Measurements from ENCODE around the gene SSR1.
"Not testable (repeated sequence)": the region's sequence is repeated elsewhere in the genome, so short reads cannot be mapped to it uniquely, and the experiment has no call there.

DNA sequence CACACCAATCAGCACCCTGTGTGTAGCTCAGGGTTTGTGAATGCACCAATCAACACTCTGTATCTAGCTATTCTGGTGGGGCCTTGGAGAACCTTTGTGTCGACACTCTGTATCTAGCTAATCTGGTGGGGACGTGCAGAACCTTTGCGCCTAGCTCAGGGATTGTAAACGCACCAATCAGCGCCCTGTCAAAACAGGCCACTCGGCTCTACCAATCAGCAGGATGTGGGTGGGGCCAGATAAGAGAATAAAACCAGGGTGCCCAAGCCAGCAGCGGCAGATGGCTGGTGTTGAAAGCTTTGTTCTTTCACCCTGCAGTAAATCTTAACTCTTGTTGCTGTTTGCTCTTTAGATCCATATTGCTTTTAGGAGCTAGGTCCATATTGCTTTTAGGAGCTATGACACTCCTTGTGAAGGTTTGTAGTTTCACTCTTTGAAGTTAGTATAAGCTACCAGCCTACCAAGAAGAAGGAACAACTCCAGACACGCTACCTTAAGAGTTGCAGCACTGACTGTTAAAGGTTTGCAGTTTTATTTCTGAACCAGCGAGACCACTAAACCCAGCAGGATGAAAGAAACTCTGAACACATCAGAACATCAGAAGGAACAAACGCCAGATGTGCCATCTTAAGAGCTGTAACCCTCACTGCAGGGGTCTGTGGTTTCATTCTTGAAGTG is 31.9 kb upstream of the SSR1 start:
- TF ChIP-seq, protein P1, sequence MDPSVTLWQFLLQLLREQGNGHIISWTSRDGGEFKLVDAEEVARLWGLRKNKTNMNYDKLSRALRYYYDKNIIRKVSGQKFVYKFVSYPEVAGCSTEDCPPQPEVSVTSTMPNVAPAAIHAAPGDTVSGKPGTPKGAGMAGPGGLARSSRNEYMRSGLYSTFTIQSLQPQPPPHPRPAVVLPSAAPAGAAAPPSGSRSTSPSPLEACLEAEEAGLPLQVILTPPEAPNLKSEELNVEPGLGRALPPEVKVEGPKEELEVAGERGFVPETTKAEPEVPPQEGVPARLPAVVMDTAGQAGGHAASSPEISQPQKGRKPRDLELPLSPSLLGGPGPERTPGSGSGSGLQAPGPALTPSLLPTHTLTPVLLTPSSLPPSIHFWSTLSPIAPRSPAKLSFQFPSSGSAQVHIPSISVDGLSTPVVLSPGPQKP (CRISPR knock-in tag; IDR thresholded peaks at IDR 0.05) = not testable (repeated sequence)
- TF ChIP-seq NFIC (IDR thresholded peaks at IDR 0.05); CBFB (CRISPR knock-in tag; IDR thresholded peaks at IDR 0.05); ZNF644 (tag; IDR thresholded peaks at IDR 0.05; ENCODE audit: low read depth); MCM2 (IDR thresholded peaks at IDR 0.05; ENCODE audit: low read depth); TAF1 (IDR thresholded peaks at IDR 0.05; ENCODE audit: control insufficient read depth, extremely low read depth, insufficient read depth, low read length, severe bottlenecking); BACH1 (tag; IDR thresholded peaks at IDR 0.05); POLR2A (conservative IDR thresholded peaks at IDR 0.05): not testable (repeated sequence)
- TF ChIP-seq, protein P2, sequence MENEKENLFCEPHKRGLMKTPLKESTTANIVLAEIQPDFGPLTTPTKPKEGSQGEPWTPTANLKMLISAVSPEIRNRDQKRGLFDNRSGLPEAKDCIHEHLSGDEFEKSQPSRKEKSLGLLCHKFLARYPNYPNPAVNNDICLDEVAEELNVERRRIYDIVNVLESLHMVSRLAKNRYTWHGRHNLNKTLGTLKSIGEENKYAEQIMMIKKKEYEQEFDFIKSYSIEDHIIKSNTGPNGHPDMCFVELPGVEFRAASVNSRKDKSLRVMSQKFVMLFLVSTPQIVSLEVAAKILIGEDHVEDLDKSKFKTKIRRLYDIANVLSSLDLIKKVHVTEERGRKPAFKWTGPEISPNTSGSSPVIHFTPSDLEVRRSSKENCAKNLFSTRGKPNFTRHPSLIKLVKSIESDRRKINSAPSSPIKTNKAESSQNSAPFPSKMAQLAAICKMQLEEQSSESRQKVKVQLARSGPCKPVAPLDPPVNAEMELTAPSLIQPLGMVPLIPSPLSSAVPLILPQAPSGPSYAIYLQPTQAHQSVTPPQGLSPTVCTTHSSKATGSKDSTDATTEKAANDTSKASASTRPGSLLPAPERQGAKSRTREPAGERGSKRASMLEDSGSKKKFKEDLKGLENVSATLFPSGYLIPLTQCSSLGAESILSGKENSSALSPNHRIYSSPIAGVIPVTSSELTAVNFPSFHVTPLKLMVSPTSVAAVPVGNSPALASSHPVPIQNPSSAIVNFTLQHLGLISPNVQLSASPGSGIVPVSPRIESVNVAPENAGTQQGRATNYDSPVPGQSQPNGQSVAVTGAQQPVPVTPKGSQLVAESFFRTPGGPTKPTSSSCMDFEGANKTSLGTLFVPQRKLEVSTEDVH (IDR thresholded peaks at IDR 0.05; ENCODE audit: low read depth, partially characterized antibody) = not testable (repeated sequence)
- TF ChIP-seq, protein P3, sequence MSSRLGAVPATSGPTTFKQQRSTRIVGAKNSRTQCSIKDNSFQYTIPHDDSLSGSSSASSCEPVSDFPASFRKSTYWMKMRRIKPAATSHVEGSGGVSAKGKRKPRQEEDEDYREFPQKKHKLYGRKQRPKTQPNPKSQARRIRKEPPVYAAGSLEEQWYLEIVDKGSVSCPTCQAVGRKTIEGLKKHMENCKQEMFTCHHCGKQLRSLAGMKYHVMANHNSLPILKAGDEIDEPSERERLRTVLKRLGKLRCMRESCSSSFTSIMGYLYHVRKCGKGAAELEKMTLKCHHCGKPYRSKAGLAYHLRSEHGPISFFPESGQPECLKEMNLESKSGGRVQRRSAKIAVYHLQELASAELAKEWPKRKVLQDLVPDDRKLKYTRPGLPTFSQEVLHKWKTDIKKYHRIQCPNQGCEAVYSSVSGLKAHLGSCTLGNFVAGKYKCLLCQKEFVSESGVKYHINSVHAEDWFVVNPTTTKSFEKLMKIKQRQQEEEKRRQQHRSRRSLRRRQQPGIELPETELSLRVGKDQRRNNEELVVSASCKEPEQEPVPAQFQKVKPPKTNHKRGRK (tag; IDR thresholded peaks at IDR 0.05) = not testable (repeated sequence)
- TF ChIP-seq, protein P4, sequence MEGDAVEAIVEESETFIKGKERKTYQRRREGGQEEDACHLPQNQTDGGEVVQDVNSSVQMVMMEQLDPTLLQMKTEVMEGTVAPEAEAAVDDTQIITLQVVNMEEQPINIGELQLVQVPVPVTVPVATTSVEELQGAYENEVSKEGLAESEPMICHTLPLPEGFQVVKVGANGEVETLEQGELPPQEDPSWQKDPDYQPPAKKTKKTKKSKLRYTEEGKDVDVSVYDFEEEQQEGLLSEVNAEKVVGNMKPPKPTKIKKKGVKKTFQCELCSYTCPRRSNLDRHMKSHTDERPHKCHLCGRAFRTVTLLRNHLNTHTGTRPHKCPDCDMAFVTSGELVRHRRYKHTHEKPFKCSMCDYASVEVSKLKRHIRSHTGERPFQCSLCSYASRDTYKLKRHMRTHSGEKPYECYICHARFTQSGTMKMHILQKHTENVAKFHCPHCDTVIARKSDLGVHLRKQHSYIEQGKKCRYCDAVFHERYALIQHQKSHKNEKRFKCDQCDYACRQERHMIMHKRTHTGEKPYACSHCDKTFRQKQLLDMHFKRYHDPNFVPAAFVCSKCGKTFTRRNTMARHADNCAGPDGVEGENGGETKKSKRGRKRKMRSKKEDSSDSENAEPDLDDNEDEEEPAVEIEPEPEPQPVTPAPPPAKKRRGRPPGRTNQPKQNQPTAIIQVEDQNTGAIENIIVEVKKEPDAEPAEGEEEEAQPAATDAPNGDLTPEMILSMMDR (IDR thresholded peaks at IDR 0.05 in 2 of 3, conservative IDR thresholded peaks at IDR 0.05 in 1 of 3; ENCODE audit: insufficient read depth in 2 of 3, low read depth in 1 of 3, low read length in 3 of 3) = not testable (repeated sequence)
- TF ChIP-seq, protein P5, sequence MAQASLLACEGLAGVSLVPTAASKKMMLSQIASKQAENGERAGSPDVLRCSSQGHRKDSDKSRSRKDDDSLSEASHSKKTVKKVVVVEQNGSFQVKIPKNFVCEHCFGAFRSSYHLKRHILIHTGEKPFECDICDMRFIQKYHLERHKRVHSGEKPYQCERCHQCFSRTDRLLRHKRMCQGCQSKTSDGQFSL (CRISPR knock-in tag; IDR thresholded peaks at IDR 0.05) = not testable (repeated sequence)
- TF ChIP-seq, protein P5 (tag; IDR thresholded peaks at IDR 0.05) = not testable (repeated sequence)
- TF ChIP-seq, protein P6, sequence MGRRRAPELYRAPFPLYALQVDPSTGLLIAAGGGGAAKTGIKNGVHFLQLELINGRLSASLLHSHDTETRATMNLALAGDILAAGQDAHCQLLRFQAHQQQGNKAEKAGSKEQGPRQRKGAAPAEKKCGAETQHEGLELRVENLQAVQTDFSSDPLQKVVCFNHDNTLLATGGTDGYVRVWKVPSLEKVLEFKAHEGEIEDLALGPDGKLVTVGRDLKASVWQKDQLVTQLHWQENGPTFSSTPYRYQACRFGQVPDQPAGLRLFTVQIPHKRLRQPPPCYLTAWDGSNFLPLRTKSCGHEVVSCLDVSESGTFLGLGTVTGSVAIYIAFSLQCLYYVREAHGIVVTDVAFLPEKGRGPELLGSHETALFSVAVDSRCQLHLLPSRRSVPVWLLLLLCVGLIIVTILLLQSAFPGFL (CRISPR knock-in tag; IDR thresholded peaks at IDR 0.05) = not testable (repeated sequence)
